ENCODE results near the gene VPREB3. TPM values are rescaled to one million over a fixed set of nuclear protein-coding genes. Genes with fewer than 3 reads are reported as not detected.

Gene VPREB3
- total and polyA plus RNA-seq, 2 donors from 2014 or later, result 1.0 to 1.3 TPM

GRCh38 chr22:23781511-23782183 lies 27.4 kb upstream of the VPREB3 start:
- no peaks in the 10 kb centered on the region for H3K36me3 ChIP-seq (ENCODE audit: control insufficient read depth in 2 of 3, insufficient read depth in 3 of 3, low read length in 3 of 3)
- DNase-seq (no peak), FAIRE-seq (no peak)
- intact Hi-C loops (cut with DNase I), result no loop called here
- no peak overlapping the region for H3K27ac ChIP-seq (ENCODE audit: low read depth in 2 of 2, low read length in 2 of 2)
- H3K9ac ChIP-seq (ENCODE audit: low read length in 3 of 3), result no peak overlapping the region
- H3K27me3 ChIP-seq (ENCODE audit: control insufficient read depth, insufficient read depth, low read length), result no peaks in the 10 kb centered on the region
- TF ChIP-seq, protein P1, sequence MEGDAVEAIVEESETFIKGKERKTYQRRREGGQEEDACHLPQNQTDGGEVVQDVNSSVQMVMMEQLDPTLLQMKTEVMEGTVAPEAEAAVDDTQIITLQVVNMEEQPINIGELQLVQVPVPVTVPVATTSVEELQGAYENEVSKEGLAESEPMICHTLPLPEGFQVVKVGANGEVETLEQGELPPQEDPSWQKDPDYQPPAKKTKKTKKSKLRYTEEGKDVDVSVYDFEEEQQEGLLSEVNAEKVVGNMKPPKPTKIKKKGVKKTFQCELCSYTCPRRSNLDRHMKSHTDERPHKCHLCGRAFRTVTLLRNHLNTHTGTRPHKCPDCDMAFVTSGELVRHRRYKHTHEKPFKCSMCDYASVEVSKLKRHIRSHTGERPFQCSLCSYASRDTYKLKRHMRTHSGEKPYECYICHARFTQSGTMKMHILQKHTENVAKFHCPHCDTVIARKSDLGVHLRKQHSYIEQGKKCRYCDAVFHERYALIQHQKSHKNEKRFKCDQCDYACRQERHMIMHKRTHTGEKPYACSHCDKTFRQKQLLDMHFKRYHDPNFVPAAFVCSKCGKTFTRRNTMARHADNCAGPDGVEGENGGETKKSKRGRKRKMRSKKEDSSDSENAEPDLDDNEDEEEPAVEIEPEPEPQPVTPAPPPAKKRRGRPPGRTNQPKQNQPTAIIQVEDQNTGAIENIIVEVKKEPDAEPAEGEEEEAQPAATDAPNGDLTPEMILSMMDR (IDR thresholded peaks at IDR 0.05; ENCODE audit: borderline replicate concordance, extremely low read depth, insufficient read depth), result no peak
- H3K4me3 ChIP-seq (ENCODE audit: low read length in 3 of 3), result no peak overlapping the region
- no peaks in the 10 kb centered on the region for H3K9me3 ChIP-seq (ENCODE audit: control insufficient read depth in 2 of 3, insufficient read depth in 1 of 3, low read length in 3 of 3)
- H3K4me1 ChIP-seq (ENCODE audit: control insufficient read depth in 2 of 3, insufficient read depth in 2 of 3, low read depth in 1 of 3, low read length in 3 of 3), result peaks cover 0 to 26% (median 20%) of the 10 kb centered on the region in 3 donors

GRCh38 chr22:23781065-23781464 lies 26.8 kb upstream of the VPREB3 start:
- H3K9me3 ChIP-seq (ENCODE audit: control insufficient read depth in 2 of 3, insufficient read depth in 1 of 3, low read length in 3 of 3), result no peaks in the 10 kb centered on the region
- FAIRE-seq, result no peak
- intact Hi-C loops (cut with DNase I), result no loop called here

DNA sequence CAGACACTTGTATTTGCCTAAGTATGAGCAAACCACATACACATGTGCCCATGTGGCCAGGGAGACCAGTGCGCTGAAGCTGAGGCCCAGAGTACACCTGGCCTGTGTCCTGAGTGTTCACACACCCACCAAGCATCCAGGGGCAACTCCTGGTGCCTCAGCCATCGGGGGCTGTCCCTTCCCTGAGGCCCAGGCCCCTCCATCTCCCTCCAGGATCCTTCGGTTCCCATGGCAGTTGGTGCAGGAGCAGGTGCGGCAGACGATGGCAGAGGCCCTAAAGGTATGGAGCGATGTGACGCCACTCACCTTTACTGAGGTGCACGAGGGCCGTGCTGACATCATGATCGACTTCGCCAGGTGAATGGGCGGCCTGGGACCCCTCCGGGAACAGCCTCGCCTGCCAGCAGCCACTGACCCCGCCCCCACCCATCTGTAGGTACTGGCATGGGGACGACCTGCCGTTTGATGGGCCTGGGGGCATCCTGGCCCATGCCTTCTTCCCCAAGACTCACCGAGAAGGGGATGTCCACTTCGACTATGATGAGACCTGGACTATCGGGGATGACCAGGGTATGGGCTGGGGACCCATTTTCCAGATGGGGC lies 26.0 kb upstream of the VPREB3 start:
- no peaks in the 10 kb centered on the region for H3K36me3 ChIP-seq (ENCODE audit: control insufficient read depth in 2 of 3, insufficient read depth in 3 of 3, low read length in 3 of 3)
- TF ChIP-seq, protein P1 (IDR thresholded peaks at IDR 0.05; ENCODE audit: borderline replicate concordance, extremely low read depth, insufficient read depth), result no peak
- FAIRE-seq (no peak), DNase-seq (no peak)
- H3K9ac ChIP-seq (ENCODE audit: low read length in 3 of 3), result no peak overlapping the region
- H3K4me1 ChIP-seq (ENCODE audit: control insufficient read depth in 2 of 3, insufficient read depth in 2 of 3, low read depth in 1 of 3, low read length in 3 of 3), result peaks cover 0 to 20% (median 15%) of the 10 kb centered on the region in 3 donors
- intact Hi-C loops (cut with DNase I), result no loop called here
- H3K4me3 ChIP-seq (ENCODE audit: low read length in 3 of 3), result no peak overlapping the region
- no peaks in the 10 kb centered on the region for H3K9me3 ChIP-seq (ENCODE audit: control insufficient read depth in 2 of 3, insufficient read depth in 1 of 3, low read length in 3 of 3)
- H3K27me3 ChIP-seq (ENCODE audit: control insufficient read depth, insufficient read depth, low read length), result no peaks in the 10 kb centered on the region
- no peak overlapping the region for H3K27ac ChIP-seq (ENCODE audit: low read depth in 2 of 2, low read length in 2 of 2)

More at GRCh38 chr22:23781065-23781464, 26.8 kb upstream of the VPREB3 start:
- Histone ChIP-seq H3K27me3 (ENCODE audit: control insufficient read depth, insufficient read depth, low read length) (no peaks in the 10 kb centered on the region), H3K4me1 (ENCODE audit: control insufficient read depth in 2 of 3, insufficient read depth in 2 of 3, low read depth in 1 of 3, low read length in 3 of 3) (peaks cover 0 to 20% (median 15%) of the 10 kb centered on the region in 3 donors), H3K27ac (ENCODE audit: low read depth in 2 of 2, low read length in 2 of 2) (no peak overlapping the region), H3K4me3 (ENCODE audit: low read length in 3 of 3) (no peak overlapping the region), H3K36me3 (ENCODE audit: control insufficient read depth in 2 of 3, insufficient read depth in 3 of 3, low read length in 3 of 3) (no peaks in the 10 kb centered on the region), H3K9ac (ENCODE audit: low read length in 3 of 3) (no peak overlapping the region)
- no peak for DNase-seq
- TF ChIP-seq, protein P1 (IDR thresholded peaks at IDR 0.05; ENCODE audit: borderline replicate concordance, extremely low read depth, insufficient read depth), result no peak
